KOPT-K1 (cell line): ENCODE data around the gene L3MBTL2.

Experiments
- H3K27ac ChIP-seq: fragments of 200-600 bp; sonication (generic); 2 replicates; pipeline ENCODE4 v1.5.1; 2016; ENCODE audit warnings: antibody characterized with exemption, mild to moderate bottlenecking, low read depth, low read length; ENCODE audit not compliant: poor library complexity, severe bottlenecking
- H3K36me3 ChIP-seq: fragments of 200-600 bp; sonication (generic); 2 replicates; pipeline ENCODE4 v1.5.1; 2017; ENCODE audit warnings: antibody characterized with exemption, mild to moderate bottlenecking, low read length, moderate library complexity; ENCODE audit not compliant: insufficient read depth
- H3K9me3 ChIP-seq: fragments of 200-600 bp; sonication (generic); 2 replicates; pipeline ENCODE4 v1.5.1; 2017; ENCODE audit warnings: antibody characterized with exemption, low read length, mild to moderate bottlenecking; ENCODE audit not compliant: insufficient read depth, poor library complexity, severe bottlenecking

L3MBTL2 gene

DNA sequence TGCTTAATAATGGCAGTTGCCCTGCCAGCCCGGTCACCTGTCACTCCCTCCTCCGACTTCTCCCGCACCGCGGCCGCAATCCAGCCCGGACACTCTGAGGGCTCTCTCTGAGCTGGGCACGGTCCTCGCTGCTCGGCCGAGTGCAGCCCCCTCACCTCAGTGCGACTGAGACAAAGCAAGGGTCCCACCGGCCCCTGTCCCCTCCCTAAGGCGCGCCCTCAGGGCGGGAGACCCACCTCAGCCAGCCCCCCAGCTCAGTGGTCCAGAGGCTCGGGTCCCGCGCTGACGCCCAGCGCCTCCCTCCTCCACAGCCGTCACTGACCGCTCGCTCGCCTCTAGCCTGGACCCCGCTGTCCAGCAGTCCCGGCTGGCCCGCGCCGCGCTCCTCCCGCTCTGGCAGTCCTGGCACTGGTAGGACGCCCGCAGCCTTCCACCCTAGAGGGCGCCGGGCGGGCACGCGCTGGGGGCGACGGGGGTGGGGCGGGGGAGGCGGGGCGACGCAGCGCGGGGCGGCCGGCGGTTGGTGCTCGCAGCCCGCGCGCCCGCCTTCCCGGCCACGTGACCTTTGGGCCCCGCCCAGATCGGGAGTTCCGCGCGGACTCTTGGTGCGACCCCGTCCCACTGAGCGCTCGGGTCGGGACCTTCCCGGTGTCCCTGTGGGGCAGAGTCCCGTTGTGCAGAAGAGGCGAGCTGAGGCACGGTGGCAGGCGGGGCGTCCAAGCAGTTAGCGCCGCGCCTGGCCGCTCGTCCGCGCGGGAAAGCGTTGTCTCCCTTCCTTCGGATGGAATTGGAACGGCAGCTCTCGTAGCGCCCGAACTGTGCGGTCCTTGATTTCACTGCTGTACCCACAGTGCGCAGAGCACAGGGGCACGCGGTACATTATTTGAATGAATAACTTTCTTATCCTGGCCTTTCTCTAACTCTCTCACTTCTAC is 7.8 kb upstream of the L3MBTL2 start:
- Histone ChIP-seq H3K27ac (peak overlapping the region; percentile 47), H3K36me3 (no peaks in the 10 kb centered on the region), H3K9me3 (no peaks in the 10 kb centered on the region)

DNA sequence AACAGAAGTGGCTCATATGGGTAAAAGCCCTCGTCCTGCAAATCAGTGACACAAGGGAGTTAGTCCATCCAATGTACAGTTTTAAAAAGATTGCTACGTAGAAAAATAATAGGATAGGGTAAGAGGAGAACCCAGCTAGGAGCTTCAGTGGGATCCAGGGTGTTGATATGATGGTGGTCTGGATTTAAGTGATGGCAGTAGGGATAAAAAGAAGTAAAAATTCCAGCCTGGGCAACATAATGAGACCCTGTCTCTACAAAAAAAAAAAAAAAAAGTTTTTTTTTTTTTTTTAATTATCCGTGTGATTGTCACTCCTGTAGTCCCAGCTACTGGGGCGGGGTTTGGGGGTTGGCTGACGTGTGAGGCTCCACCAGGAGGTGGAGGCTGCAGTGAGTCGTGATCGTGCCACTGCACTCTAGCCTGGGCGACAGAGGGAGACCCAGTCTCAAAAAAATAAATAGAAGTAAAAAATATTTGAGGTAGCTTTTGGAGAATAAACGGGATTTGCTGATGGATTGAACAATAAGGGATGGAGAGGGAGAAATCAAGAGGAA is 7.0 kb upstream of the L3MBTL2 start:
- H3K36me3 ChIP-seq = no peaks in the 10 kb centered on the region
- H3K27ac ChIP-seq = peak overlapping the region; percentile 47
- no peaks in the 10 kb centered on the region for H3K9me3 ChIP-seq

DNA sequence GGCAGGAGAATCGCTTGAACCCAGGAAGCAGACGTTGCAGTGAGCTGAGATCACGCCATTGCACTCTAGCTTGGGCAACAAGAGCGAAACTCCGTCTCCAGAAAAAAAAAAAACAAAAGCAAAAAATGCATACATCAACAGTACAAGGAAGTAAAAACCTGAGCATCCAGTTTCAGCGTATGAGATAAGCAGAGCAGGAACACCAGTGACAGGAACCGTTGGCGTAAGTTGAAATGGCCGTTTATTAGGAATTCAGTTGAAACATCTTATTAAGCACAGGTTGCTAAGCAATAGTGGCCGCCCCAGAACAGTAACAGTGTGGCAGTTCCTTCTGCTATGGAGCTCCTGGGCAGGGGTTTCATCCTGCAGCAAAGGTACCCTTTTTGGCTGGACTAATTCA is 4.0 kb upstream of the L3MBTL2 start:
- Histone ChIP-seq H3K9me3 (no peaks in the 10 kb centered on the region), H3K36me3 (no peaks in the 10 kb centered on the region), H3K27ac (no peak overlapping the region)

DNA sequence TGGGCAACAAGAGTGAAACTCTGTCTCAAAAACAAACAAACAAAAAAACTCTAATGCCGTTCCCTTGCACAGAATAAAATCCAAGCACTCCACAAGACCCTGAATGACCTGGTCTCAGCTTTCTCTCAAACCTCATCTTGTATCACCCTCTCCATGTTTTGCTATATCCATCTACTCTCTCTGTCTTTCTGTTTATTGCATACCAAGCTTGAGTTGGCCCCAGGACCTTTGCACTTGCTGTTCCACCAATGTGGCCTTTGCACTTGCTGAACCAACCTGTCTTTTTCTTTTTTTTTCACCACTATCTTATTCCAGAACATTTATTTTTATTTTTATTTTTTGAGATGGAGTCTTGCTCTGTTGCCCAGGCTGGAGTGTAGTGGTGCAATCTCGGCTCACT is 2.0 kb upstream of the L3MBTL2 start:
- Histone ChIP-seq H3K27ac (no peak overlapping the region), H3K36me3 (peaks cover 2% of the 10 kb centered on the region; the same call in 1 of the 2 replicates)

DNA sequence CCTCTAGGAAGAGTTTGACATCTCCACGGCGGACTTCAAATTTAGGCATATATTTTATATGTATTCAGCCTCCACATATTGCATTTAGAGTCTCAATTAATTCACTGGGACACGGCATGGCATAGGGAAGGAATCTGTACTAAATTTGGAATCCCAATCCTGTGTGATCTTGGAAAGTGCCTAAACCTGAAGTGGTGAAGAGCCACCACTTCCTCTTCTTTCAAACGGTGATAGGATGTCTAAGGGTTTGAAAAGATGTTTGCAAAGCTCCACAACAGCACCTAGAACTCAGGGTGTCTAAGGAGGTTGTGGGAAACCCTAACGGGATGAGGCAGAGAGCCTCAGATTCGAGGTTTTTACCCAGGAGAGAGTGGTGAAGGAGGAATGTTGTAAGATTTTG is 1.0 kb upstream of the L3MBTL2 start:
- H3K9me3 ChIP-seq = no peaks in the 10 kb centered on the region
- H3K27ac ChIP-seq = no peak overlapping the region
- H3K36me3 ChIP-seq = peaks cover 9% of the 10 kb centered on the region; the same call in 1 of the 2 replicates

More for the DNA sequence above, 2.0 kb upstream of the L3MBTL2 start:
- no peaks in the 10 kb centered on the region for H3K9me3 ChIP-seq

DNA sequence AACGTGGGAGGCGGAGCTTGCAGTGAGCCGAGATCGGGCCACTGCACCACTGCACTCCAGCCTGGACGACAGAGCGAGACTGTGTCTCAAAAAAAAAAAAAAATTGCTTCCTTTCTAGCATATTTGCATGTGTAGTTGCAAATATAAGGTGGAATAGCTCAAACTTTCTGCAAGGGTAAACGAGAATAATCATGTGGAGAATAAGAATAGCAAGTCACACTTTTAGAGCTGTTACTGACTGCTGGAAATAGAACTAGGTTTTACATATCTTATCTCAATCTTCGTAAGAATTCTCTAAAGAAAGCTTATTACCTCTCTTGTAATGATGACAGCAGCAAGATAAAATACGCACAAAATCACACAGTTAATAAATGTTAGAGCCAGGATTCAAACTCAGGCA is 1.6 kb downstream of the L3MBTL2 start:
- Histone ChIP-seq H3K9me3 (no peaks in the 10 kb centered on the region), H3K36me3 (peaks cover 27% of the 10 kb centered on the region), H3K27ac (no peak overlapping the region)

DNA sequence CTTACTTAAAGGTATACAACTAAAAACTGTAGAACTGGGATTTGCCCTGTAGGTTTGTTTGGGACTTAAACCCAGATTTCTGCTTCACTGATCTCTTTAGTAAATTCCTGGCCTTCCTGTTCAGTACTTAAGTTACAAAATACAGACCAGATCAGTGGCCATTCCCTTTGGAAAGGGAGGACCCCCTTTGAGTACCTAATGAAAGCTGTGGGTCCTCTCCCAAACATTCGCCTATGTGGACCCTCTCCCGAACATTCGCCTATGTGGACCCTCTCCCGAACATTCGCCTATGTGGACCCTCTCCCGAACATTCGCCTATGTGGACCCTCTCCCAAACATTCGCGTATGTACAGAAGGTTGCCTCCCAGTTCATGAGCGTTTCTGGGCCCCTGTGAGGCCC is 10.3 kb downstream of the L3MBTL2 start:
- Histone ChIP-seq H3K27ac (no peak overlapping the region), H3K9me3 (peaks cover 17% of the 10 kb centered on the region), H3K36me3 (peaks cover 69% of the 10 kb centered on the region)

DNA sequence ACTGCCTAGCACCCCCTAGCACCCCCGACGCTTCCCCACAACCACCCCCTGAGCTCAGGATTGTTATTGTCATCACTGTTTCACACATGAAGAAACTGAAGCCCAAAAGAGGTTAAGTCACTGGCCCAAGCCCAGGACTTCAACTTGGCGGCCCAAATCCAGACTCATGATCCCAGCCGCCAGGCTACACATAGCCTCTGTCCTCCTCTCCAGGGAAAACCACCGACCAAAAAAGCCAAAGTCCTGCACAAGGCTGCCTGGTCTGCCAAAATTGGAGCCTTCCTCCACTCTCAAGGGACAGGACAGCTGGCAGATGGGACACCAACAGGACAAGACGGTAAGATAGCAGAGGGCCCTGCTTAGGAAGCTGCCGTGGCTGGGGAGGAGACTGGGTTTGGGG is 10.8 kb downstream of the L3MBTL2 start:
- peaks cover 69% of the 10 kb centered on the region for H3K36me3 ChIP-seq
- H3K27ac ChIP-seq = peak overlapping the region; percentile 74

DNA sequence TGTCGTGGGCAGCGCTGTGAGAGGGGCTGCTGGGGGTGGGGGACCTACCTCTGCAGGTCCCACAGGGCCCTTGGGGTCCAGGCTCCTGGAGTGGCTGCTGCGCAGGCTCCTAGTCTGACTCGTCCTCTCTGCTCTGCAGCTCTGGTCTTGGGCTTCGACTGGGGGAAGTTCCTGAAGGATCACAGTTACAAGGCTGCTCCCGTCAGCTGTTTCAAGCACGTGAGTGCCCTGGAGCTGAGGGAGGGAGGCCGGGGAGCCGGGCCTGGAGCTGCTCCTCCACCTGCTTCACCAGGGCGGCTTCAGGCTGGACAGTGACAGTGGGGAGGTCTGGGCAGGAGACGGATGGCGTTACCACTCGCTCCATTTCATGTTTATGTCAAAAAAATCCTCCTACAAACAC is 11.9 kb downstream of the L3MBTL2 start:
- Histone ChIP-seq H3K36me3 (peaks cover 74% of the 10 kb centered on the region), H3K9me3 (peaks cover 17% of the 10 kb centered on the region), H3K27ac (peak overlapping the region; percentile 74)

More for the DNA sequence above, 10.8 kb downstream of the L3MBTL2 start:
- peaks cover 17% of the 10 kb centered on the region for H3K9me3 ChIP-seq

DNA sequence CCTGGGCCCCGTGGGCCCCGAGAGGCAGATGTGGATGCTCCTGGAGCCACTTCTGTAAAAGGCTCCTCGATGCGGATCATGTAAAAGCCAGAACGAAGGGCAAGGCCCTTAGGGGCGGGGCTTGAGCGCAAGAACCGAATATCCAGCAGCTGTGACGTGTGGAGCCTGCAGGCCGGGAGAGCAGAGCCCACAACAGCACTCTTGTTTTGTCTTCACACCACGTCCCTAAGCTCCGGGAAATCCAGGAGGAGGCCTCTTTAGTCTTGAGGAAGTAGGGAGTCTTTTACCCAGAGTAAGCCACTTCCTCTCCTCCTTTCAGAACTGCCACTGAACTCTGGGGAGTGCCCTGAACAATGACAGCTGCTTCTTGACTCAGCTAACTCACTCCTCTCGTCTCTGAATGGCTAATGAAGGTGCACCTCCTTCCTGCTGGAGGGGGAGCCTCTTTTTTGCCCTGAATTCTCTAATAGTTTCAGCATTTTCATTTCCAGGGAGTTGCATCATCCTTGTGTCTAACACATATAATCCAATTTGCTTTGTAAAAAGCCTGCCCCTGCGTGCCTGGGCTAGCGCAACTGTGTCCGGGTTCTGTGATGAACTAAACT is 12.5 kb downstream of the L3MBTL2 start:
- Histone ChIP-seq H3K36me3 (peaks cover 74% of the 10 kb centered on the region), H3K9me3 (peaks cover 17% of the 10 kb centered on the region), H3K27ac (peak overlapping the region; percentile 74)

DNA sequence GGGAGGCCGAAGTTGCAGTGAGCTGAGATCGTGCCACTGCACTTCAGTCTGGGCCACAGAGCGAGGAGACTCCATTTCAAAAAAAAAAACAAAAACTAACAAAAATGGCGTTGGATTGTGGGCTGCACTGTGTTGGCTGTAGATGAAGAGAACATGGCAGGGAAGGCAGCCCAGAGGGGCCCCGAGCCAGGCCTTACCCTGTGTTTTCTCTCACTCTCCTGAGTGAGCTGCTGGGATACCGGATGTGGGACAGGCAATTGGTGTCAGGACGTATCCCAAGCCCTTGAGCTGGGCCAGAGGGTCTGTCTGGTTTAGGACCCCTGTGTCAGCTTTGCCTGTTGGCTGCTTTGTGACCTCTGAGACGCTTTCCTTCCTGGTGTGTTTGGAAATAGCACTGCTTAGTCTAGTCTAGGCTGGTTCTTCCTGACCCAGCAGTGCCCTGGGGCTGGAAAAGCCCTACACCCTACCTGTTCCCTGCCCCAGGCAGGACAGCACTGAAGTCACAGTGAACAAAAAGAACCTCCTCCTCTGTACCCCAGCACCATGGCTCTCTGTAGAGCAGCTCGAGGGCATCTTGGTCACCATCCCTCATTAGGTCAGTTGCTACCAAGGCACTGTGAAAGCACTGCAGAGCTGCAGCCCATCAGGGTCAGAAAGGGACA is 17.9 kb downstream of the L3MBTL2 start:
- Histone ChIP-seq H3K27ac (no peak overlapping the region), H3K36me3 (peaks cover 92% of the 10 kb centered on the region), H3K9me3 (no peaks in the 10 kb centered on the region)

DNA sequence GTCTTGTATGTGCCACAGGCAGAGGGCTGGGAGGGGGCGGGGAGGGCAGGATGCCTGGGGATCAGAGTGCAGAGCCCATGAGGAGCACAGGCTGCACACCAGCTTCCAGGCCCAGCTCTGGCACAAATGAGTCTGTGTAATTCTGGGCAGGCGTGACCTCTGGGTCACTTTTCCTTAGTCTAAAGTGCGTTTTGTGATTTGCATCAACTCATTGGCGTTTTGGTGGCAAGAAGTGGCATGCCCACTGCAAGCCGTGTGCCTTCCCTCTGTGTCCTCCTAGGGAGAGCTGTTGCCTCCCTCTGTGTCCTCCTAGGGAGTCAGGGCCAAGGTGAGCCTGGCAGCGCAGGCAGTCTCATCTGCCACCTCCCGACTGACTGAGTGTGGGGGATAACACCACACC is 18.4 kb downstream of the L3MBTL2 start:
- peaks cover 97% of the 10 kb centered on the region for H3K36me3 ChIP-seq
- no peaks in the 10 kb centered on the region for H3K9me3 ChIP-seq
- H3K27ac ChIP-seq = no peak overlapping the region

DNA sequence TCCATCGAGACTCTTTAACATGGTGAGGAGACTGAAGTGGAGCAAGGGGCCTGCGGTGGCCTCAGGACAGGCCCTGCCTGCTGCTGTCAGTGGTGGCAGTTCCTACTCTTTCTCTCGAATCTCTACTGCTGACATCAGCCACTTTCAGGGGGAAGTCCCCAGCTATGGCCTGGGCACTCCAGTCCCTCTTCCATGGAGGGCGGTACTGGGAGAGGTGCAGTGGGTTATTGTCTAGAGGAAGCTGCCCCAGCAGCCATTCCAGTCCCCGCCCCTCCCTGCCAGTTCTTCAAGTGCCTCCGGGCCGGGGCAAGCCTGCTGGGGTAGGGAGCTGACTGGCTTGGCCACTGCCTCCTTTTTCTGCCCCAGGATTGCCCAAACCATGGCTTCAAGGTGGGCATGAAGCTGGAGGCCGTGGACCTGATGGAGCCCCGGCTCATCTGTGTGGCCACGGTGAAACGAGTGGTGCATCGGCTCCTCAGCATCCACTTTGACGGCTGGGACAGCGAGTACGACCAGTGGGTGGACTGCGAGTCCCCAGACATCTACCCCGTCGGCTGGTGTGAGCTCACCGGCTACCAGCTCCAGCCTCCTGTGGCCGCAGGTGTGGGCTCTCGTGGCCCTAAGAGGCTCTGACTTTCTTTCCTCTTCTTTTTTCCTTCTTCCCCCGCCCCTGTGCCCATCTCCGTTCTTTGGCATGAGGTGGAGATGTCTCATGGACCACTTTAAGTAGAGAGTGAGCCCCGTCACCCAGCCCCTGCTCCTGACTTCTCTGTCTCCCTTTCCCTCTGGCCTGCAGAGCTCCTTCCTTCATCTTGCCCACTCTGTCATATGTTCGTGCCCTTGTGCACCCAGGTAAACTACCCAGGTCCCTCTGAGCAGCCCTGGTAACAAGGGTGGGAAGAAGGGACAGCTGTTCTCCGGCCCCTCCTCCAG is 21.9 kb downstream of the L3MBTL2 start:
- Histone ChIP-seq H3K27ac (no peak overlapping the region), H3K9me3 (no peaks in the 10 kb centered on the region), H3K36me3 (peaks cover 88% of the 10 kb centered on the region)

DNA sequence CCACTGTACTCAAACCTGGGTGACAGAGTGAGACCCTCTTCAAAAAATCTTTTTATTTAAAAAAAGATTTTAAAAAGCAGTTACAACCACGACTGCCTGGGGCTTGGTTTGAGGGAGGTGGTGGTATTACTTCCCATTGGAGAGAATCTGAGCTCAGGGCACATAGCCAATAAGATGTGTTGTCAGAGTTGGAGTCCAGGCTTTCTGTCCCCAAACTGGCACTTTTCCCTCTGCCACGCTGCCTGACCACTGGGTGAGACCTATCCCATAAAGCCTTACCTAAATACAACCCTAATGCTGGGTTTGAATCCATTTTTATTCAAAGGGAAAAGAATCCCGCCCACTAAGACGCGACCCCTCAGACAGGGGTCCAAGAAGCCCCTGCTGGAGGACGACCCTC is 24.1 kb downstream of the L3MBTL2 start:
- no peak overlapping the region for H3K27ac ChIP-seq
- no peaks in the 10 kb centered on the region for H3K9me3 ChIP-seq
- peaks cover 66% of the 10 kb centered on the region for H3K36me3 ChIP-seq
